SK-N-MC (cell line): ENCODE measurements around the gene RP9.

Experiments
- EZH2 ChIP-seq: fragments of 200-600 bp; sonication (generic); IDR thresholded peaks from one replicate; pipeline ENCODE4 v1.6.1; 2017; ENCODE audit warnings: antibody characterized with exemption
- FOXP2 ChIP-seq: optimal IDR thresholded peaks from 2 replicates; pipeline ENCODE3; 2011; ENCODE audit warnings: mild to moderate bottlenecking, moderate library complexity; ENCODE audit not compliant: insufficient read depth; ENCODE audit errors: extremely low read length, control extremely low read depth

- no peak for TF ChIP-seq EZH2
- TF ChIP-seq FOXP2 = no peak
Measured at GRCh38 chr7:33091111-33091531, 18.1 kb downstream of the RP9 start.
